BE2C (cell line): ENCODE data around the gene CYP2B6.
"Not testable (repeated sequence)": the region's sequence is repeated elsewhere in the genome, so short reads cannot be mapped to it uniquely, and the experiment has no call there.

Experiments used
- DNase-seq: peaks from one replicate; pipeline ENCODE4 v3.0.0-alpha.2; 2020
- H3K27me3 ChIP-seq: fragments of 250-450 bp; sonication (Bioruptor Pico); 2 replicates; pipeline ENCODE4 v1.5.1; 2020; ENCODE audit warnings: mild to moderate bottlenecking
- H3K36me3 ChIP-seq: fragments of 250-450 bp; sonication (Bioruptor Pico); 2 replicates; pipeline ENCODE4 v1.5.1; 2020; ENCODE audit warnings: mild to moderate bottlenecking
- H3K4me1 ChIP-seq: fragments of 250-450 bp; sonication (Bioruptor Pico); 2 replicates; pipeline ENCODE4 v1.5.1; 2020
- H3K4me3 ChIP-seq: 2 replicates; pipeline ENCODE4 v1.5.1; 2011; ENCODE audit warnings: low read depth, low read length
- H3K9me3 ChIP-seq: fragments of 250-450 bp; sonication (Bioruptor Pico); 2 replicates; pipeline ENCODE4 v1.5.1; 2020
- CTCF ChIP-seq: IDR thresholded peaks from 2 replicates; pipeline ENCODE4 v1.5.1; 2012; ENCODE audit warnings: mild to moderate bottlenecking, low read depth, low read length

The CYP2B6 gene

GRCh38 chr19:40981591-40981990 is 9.5 kb upstream of the CYP2B6 start:
- no peaks in the 10 kb centered on the region for H3K4me1 ChIP-seq
- no peaks in the 10 kb centered on the region for H3K36me3 ChIP-seq
- no peaks in the 10 kb centered on the region for H3K27me3 ChIP-seq
- no peak overlapping the region for H3K4me3 ChIP-seq
- H3K9me3 ChIP-seq: no peaks in the 10 kb centered on the region
- no peak for TF ChIP-seq CTCF
- no peak for DNase-seq

GRCh38 chr19:40982594-40983101 is 8.4 kb upstream of the CYP2B6 start:
- no peaks in the 10 kb centered on the region for H3K4me1 ChIP-seq
- no peaks in the 10 kb centered on the region for H3K36me3 ChIP-seq
- H3K27me3 ChIP-seq: no peaks in the 10 kb centered on the region
- no peak for DNase-seq
- no peak overlapping the region for H3K4me3 ChIP-seq
- no peaks in the 10 kb centered on the region for H3K9me3 ChIP-seq
- TF ChIP-seq CTCF: no peak

GRCh38 chr19:40989453-40989852 is 1.6 kb upstream of the CYP2B6 start:
- Histone ChIP-seq H3K27me3 (peaks cover 6% of the 10 kb centered on the region), H3K4me3 (no peak overlapping the region), H3K9me3 (no peaks in the 10 kb centered on the region), H3K4me1 (no peaks in the 10 kb centered on the region), H3K36me3 (no peaks in the 10 kb centered on the region)
- TF ChIP-seq CTCF: no peak
- DNase-seq: no peak

- H3K27me3 ChIP-seq: no peaks in the 10 kb centered on the region
- DNase-seq: no peak
- no peak overlapping the region for H3K4me3 ChIP-seq
- no peaks in the 10 kb centered on the region for H3K4me1 ChIP-seq
- no peak for TF ChIP-seq CTCF
- no peaks in the 10 kb centered on the region for H3K9me3 ChIP-seq
- H3K36me3 ChIP-seq: no peaks in the 10 kb centered on the region
Measured at GRCh38 chr19:40995355-40995754, 4.3 kb downstream of the CYP2B6 start.

- H3K4me1 ChIP-seq, H3K9me3 ChIP-seq, H3K36me3 ChIP-seq, DNase-seq, H3K4me3 ChIP-seq, H3K27me3 ChIP-seq: not testable (repeated sequence)
Measured at GRCh38 chr19:40999018-40999417, 7.9 kb downstream of the CYP2B6 start.

- peaks cover 8% of the 10 kb centered on the region; the same call in 1 of the 2 replicates for H3K27me3 ChIP-seq
- TF ChIP-seq CTCF: no peak
- no peak for DNase-seq
- no peaks in the 10 kb centered on the region for H3K36me3 ChIP-seq
- H3K9me3 ChIP-seq: no peaks in the 10 kb centered on the region
- no peaks in the 10 kb centered on the region for H3K4me1 ChIP-seq
- no peak overlapping the region for H3K4me3 ChIP-seq
Measured at GRCh38 chr19:41000310-41000737, 9.2 kb downstream of the CYP2B6 start.
